IMR-90 (cell line): ENCODE data around the gene KLK13. TPM values are rescaled to one million over a fixed set of nuclear protein-coding genes. Genes with fewer than 3 reads are reported as not detected.

Experiments used
- ATAC-seq: fragments of 200-7000 bp; cut with Tn5 transposase; 2 replicates; pipeline ENCODE4 v1.9.1; 2020; ENCODE audit warnings: low read depth, mild to moderate bottlenecking, moderate library complexity
- BruUV-seq: library from RNA; stranded (reverse); fragments of 400-500 nt; replicated peaks from 2 replicates; lab custom pipeline; 2021; lab: Mats Ljungman, UMichigan
- CTCF ChIA-PET: fragments of 300-600 bp; formaldehyde crosslinking; extraction: SDS; loops from one replicate; lab custom pipeline; 2021; ENCODE audit warnings: antibody characterized with exemption; lab: Yijun Ruan, JAX
- POLR2A ChIA-PET: fragments of 300-600 bp; sonication (Branson Sonifier 250); formaldehyde crosslinking; loops from one replicate; lab custom pipeline; 2022; ENCODE audit warnings: antibody characterized with exemption; ENCODE audit not compliant: unreplicated experiment; lab: Charles Lee
- DNase-seq: peaks from one replicate; pipeline ENCODE4 v3.0.0; 2013
- H2AFZ ChIP-seq: replicated peaks from 2 replicates; pipeline ENCODE3; 2013; ENCODE audit warnings: low read length, mild to moderate bottlenecking; ENCODE audit not compliant: poor library complexity
- H2AK5ac ChIP-seq: 2 replicates; pipeline ENCODE4 v1.6.1; 2013; ENCODE audit warnings: low read depth, low read length, inconsistent platforms
- H2AK9ac ChIP-seq: replicated peaks from 2 replicates; pipeline ENCODE3; 2013; ENCODE audit warnings: mild to moderate bottlenecking, low read depth, low read length, moderate library complexity; ENCODE audit not compliant: poor library complexity
- H2BK120ac ChIP-seq: 2 replicates; pipeline ENCODE4 v1.6.1; 2013; ENCODE audit warnings: low read depth, low read length, inconsistent platforms
- H2BK15ac ChIP-seq: 3 replicates; pipeline ENCODE4 v1.6.1; 2013; ENCODE audit warnings: low read depth, low read length, inconsistent platforms
- H2BK20ac ChIP-seq: 2 replicates; pipeline ENCODE4 v1.6.1; 2013; ENCODE audit warnings: low read depth, mild to moderate bottlenecking, inconsistent platforms, low read length, moderate library complexity
- H2BK5ac ChIP-seq: 2 replicates; pipeline ENCODE4 v1.6.1; 2013; ENCODE audit warnings: mild to moderate bottlenecking, low read depth, low read length, inconsistent platforms; ENCODE audit not compliant: poor library complexity, severe bottlenecking
- H3K14ac ChIP-seq: replicated peaks from 2 replicates; pipeline ENCODE4 v1.6.1; 2013; ENCODE audit warnings: low read depth, low read length, inconsistent platforms
- H3K18ac ChIP-seq: 2 replicates; pipeline ENCODE4 v1.6.1; 2013; ENCODE audit warnings: low read depth, low read length, control low read depth
- H3K23ac ChIP-seq: 2 replicates; pipeline ENCODE4 v1.6.1; 2013; ENCODE audit warnings: low read depth, low read length, inconsistent platforms
- H3K27ac ChIP-seq: 2 replicates; pipeline ENCODE4 v1.5.1; 2013; ENCODE audit warnings: mild to moderate bottlenecking, control low read depth, low read length; ENCODE audit not compliant: insufficient read depth
- H3K27me3 ChIP-seq: 2 replicates; pipeline ENCODE4 v1.6.1; 2013; ENCODE audit warnings: low read length; ENCODE audit not compliant: control insufficient read depth, insufficient read depth
- H3K36me3 ChIP-seq: 2 replicates; pipeline ENCODE4 v1.6.1; 2013; ENCODE audit warnings: low read length, mixed read lengths; ENCODE audit not compliant: control insufficient read depth, insufficient read depth
- H3K4ac ChIP-seq: 2 replicates; pipeline ENCODE4 v1.6.1; 2013; ENCODE audit warnings: low read depth, low read length, inconsistent platforms
- H3K4me1 ChIP-seq: 2 replicates; pipeline ENCODE4 v1.6.1; 2013; ENCODE audit warnings: low read length, mixed read lengths; ENCODE audit not compliant: control insufficient read depth, insufficient read depth
- H3K4me2 ChIP-seq: 2 replicates; pipeline ENCODE4 v1.6.1; 2013; ENCODE audit warnings: low read depth, mild to moderate bottlenecking, control low read depth, low read length, moderate library complexity
- H3K4me3 ChIP-seq: 2 replicates; pipeline ENCODE4 v1.5.1; 2013; ENCODE audit warnings: low read depth, mild to moderate bottlenecking, control low read depth, low read length, moderate library complexity; ENCODE audit not compliant: insufficient read depth
- H3K56ac ChIP-seq: 2 replicates; pipeline ENCODE4 v1.6.1; 2013; ENCODE audit warnings: low read length, inconsistent platforms; ENCODE audit not compliant: insufficient read depth; ENCODE audit errors: extremely low read depth
- H3K79me1 ChIP-seq, 2 experiments: 2 replicates each; pipeline ENCODE4 v1.6.1; 2013; ENCODE audit warnings: low read length in 2 of 2, inconsistent platforms in 1 of 2, low read depth in 1 of 2
- H3K9ac ChIP-seq: 2 replicates; pipeline ENCODE4 v1.6.1; 2013; ENCODE audit warnings: low read depth, low read length, control low read depth
- H3K9me1 ChIP-seq: 2 replicates; pipeline ENCODE4 v1.6.1; 2013; ENCODE audit warnings: low read length, inconsistent platforms; ENCODE audit not compliant: insufficient read depth
- H3K9me3 ChIP-seq: 2 replicates; pipeline ENCODE4 v1.6.1; 2013; ENCODE audit warnings: low read length; ENCODE audit not compliant: control insufficient read depth, insufficient read depth
- H4K20me1 ChIP-seq: 2 replicates; pipeline ENCODE4 v1.6.1; 2013; ENCODE audit warnings: low read length, inconsistent platforms; ENCODE audit not compliant: insufficient read depth
- H4K5ac ChIP-seq: 2 replicates; pipeline ENCODE4 v1.6.1; 2013; ENCODE audit warnings: mild to moderate bottlenecking, low read depth, low read length, control low read depth
- H4K8ac ChIP-seq, 2 experiments: 2 replicates each; pipeline ENCODE4 v1.6.1; 2013; ENCODE audit warnings: low read depth in 2 of 2, low read length in 2 of 2, control low read depth in 1 of 2, inconsistent platforms in 1 of 2
- H4K91ac ChIP-seq: 2 replicates; pipeline ENCODE4 v1.6.1; 2013; ENCODE audit warnings: low read depth, low read length, inconsistent platforms; ENCODE audit not compliant: insufficient read depth
- USF2 ChIP-seq: fragments of 150-350 bp; IDR thresholded peaks from 2 replicates; pipeline ENCODE4 v1.6.1; 2017; ENCODE audit warnings: mild to moderate bottlenecking, antibody characterized with exemption, low read length, low read depth
- WGBS, 2 experiments: methylation state at CpG; one replicate each; pipeline versions ENCODE4 v1.1.5 to v1.1.7; 2013; ENCODE audit warnings: missing lambda C conversion rate in 2 of 2; ENCODE audit not compliant: insufficient read length in 1 of 2; ENCODE audit errors: extremely low coverage in 2 of 2; 5-methylcytosine and 5-hydroxymethylcytosine counted together
- dilution Hi-C: fragments of 300-500 bp; cut with HindIII; formaldehyde crosslinking; loops from one replicate; pipeline ENCODE4 v1.14.3; 2018; ENCODE audit warnings: low sequenced_read_pairs; ENCODE audit not compliant: unreplicated experiment
- in situ Hi-C: fragments of 300-500 bp; cut with MboI; formaldehyde crosslinking; loops from 3 replicates; pipeline ENCODE4 v1.14.3; 2019; ENCODE audit warnings: low sequenced_read_pairs, inconsistent platforms, mixed read lengths
- intact Hi-C: fragments of 100-400 bp; cut with micrococcal nuclease; formaldehyde crosslinking; loops from 2 replicates; pipeline ENCODE4 v1.10.0; 2022
- polyA plus RNA-seq, 3 experiments: library from polyadenylated mRNA; depleted of rRNA; stranded (reverse); fragments of >200 nt; gene quantifications; 2 replicates each; pipeline ENCODE4 v1.2.3, GENCODE V29; 2012; ENCODE audit warnings: low replicate concordance in 1 of 3
- total RNA-seq: library from RNA; depleted of rRNA; stranded (reverse); fragments of >200 nt; gene quantifications from 2 replicates; pipeline ENCODE4 v1.2.3, GENCODE V29; 2012

Gene KLK13
- total and polyA plus RNA-seq, 2 of the 4 experiments (the other 2 are of a cell fraction): not detected

GRCh38 chr19:51079481-51080110 is 14.7 kb upstream of the KLK13 start:
- no peak for ATAC-seq

More at GRCh38 chr19:51079481-51080110, 14.7 kb upstream of the KLK13 start:
- ChIA-PET CTCF (no interaction called here), POLR2A (no interaction called here)
- Histone ChIP-seq H3K27ac (no peak overlapping the region), H2AFZ (no peak overlapping the region), H3K36me3 (no peaks in the 10 kb centered on the region), H2AK9ac (no peak overlapping the region), H3K9ac (no peak overlapping the region), H4K8ac (no peak overlapping the region), H3K9me3 (no peaks in the 10 kb centered on the region; the same call in none of the 2 replicates), H2BK5ac (no peak overlapping the region), H3K4me2 (no peak overlapping the region), H2BK15ac (no peak overlapping the region), H2BK20ac (no peak overlapping the region), H3K27me3 (no peaks in the 10 kb centered on the region), H3K79me1 (no peaks in the 10 kb centered on the region), H3K14ac (no peak overlapping the region), H3K4me1 (no peaks in the 10 kb centered on the region), H2AK5ac (no peak overlapping the region), H4K91ac (no peak overlapping the region), H4K5ac (no peak overlapping the region), H3K56ac (no peak overlapping the region), H2BK120ac (no peak overlapping the region), H3K18ac (no peak overlapping the region), H4K20me1 (no peaks in the 10 kb centered on the region), H3K23ac (no peak overlapping the region), H3K9me1 (no peaks in the 10 kb centered on the region), H3K4me3 (no peak overlapping the region), H3K4ac (no peak overlapping the region)
- no peak for DNase-seq
- no peak for TF ChIP-seq USF2
- no CpG with 5 or more reads among the region's 27 CpGs for WGBS, 2 experiments
- BruUV-seq: no TSS peak
- dilution Hi-C loops (no loop called here), in situ Hi-C loops (no loop called here), intact Hi-C loops (no loop called here)
